Measurements from ENCODE around the gene KAT6B.

- TF ChIP-seq CTCF (IDR thresholded peaks at IDR 0.05), result no peak
- TF ChIP-seq EZH2 (IDR thresholded peaks at IDR 0.05), result no peak
- TF ChIP-seq EZH2phosphoT487 (IDR thresholded peaks at IDR 0.05), result no peak
These were observed 137.1 kb downstream of the KAT6B start for GRCh38 chr10:74963549-74963948.

Data from neural progenitor cell (in vitro differentiated cells).